Activated T-cell treated with anti-CD3 and anti-CD28 coated beads for 48 hours (primary cell): ENCODE results near the gene ROR2.
A peak's percentile ranks its signal among the peaks of the same experiment; 100 is the strongest.
"Not testable (repeated sequence)": the region's sequence is repeated elsewhere in the genome, so short reads cannot be mapped to it uniquely, and the experiment has no call there.

Source experiments
- DNase-seq: peaks from one replicate; pipeline ENCODE4 v3.0.0-alpha.2; 2020; ENCODE audit warnings: low read depth

ROR2 gene

GRCh38 chr9:91796516-91796915 is 153.5 kb downstream of the ROR2 start:
- DNase-seq = not testable (repeated sequence)

DNA sequence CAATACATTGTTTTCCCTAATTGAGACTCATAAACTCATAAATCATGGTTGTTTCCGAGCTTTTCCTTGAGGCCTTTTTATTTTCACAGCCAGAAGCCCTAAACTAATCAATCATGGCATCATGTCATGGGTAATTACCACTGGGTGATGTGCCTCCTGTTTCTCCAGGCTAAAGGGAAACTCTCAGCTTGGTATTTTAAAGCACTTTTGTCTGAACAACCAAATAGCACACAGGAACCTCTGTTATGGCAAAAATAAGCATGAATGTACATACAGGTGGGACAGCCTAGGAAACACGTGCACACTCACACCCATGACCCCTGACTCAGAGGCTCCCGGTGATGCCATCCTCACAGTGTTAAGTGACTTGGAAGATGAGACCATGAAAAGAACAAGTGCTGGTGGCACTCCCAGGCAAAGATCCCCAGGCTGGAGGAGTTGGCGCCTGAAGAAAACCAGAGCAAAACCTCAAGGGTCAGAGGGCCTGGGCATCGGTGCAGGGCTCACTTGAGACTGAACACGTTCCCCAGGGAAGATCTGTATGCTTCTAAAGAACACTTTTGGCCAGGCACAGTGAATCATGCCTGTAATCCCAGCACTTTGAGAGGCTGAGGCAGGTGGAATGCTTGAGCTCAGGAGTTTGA is 154.3 kb downstream of the ROR2 start:
- no peak for DNase-seq

GRCh38 chr9:91793371-91793770 is 156.7 kb downstream of the ROR2 start:
- not testable (repeated sequence) for DNase-seq

DNA sequence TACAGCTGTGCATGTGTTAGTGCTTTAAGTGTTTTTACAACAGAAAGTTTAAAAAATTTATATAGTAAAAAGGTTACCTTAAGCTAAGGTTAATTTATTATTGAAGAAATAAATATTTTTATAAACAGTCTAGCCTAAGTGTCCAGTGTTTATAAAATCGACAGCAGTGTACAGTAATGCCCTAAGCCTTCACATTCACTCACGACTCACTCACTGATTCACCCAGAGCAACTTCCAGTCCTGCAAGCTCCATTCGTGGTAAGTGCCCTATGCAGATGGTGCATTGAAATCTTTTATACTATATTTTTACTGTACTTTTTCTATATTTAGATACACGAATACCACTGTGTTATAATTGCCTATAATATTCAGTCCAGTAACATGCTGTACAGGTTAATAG is 159.1 kb downstream of the ROR2 start:
- DNase-seq = no peak

DNA sequence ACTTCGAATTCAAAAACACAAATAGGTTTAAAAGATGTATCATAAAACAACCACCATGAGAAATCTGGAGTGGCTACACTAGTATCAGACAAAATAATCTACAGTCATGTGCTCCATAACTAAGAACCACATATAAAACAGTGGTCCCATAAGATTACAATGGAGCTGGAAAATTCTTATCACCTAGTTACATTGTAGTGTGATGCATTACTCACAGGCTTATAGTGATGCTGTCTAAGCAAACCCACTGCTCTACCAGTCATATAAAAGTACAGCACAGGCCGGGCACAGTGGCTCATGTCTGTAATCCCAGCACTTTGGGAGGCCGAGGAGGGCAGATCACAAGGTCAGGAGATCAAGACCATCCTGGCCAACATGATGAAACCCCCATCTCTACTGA is 160.1 kb downstream of the ROR2 start:
- DNase-seq = no peak

GRCh38 chr9:91787931-91788330 is 162.1 kb downstream of the ROR2 start:
- DNase-seq = no peak

GRCh38 chr9:91786132-91786896 is 163.7 kb downstream of the ROR2 start:
- no peak for DNase-seq

DNA sequence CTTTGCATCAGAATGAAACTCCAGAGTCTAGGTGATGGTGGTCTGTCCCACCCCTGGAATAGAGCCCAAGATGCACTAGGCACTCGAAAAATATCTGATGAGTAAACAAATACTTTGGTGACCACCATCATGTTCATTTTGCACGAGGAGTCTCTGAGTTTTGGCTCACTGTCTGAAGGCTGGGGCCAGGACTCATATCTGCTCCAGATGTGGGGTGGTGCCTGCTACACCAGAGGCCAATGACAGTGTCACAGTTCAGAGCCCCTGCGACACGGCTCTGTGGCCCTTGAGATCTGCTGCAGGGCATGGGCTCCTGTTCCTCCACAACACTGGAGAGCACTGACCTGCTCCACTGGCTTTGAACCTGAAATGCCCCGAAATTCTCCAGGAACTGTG is 164.6 kb downstream of the ROR2 start:
- no peak for DNase-seq

- DNase-seq = no peak
Observed at GRCh38 chr9:91784673-91785446, 165.2 kb downstream of the ROR2 start.

GRCh38 chr9:91783876-91784672 is 166.0 kb downstream of the ROR2 start:
- DNase-seq = no peak

DNA sequence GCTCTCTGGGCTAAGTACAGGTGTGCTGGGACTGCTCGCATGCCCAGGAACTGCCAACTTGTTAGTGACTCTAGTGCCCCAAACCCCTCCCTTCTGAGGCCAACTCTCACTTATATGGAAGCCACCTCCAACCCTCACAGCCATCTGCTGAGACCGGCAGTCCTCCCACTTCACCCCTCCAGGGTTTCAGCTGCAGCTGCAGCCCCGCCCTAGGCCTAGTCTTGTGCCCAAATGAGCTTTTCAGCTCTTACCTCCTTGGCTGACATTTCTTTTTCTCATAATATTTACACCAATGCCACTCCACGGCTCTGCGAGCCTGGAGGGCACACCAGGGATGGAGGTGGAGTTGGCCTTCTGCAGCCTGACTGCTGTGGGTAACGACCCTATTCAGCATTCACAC is 166.6 kb downstream of the ROR2 start:
- no peak for DNase-seq

- DNase-seq = no peak
Observed at GRCh38 chr9:91782708-91783214, 167.3 kb downstream of the ROR2 start.

DNA sequence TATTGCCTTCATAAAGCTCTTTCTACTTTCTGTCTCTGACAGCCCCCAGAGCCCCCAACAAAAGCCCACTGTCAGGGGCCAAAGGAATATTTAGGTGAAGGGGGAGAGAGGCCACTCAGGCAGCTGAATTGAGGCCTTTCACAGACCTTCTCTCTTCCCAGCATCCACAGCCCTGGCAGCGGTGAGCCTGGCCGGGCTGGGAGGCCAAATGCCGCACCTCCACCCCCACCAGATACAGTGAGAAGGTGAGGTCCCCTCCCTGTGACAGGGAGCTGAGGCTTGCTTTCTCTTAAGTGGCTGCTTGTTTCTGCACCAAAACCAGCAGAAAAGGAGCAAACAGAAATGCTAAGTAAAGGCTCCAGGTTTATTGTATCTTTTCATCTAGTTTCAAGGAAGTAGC is 168.1 kb downstream of the ROR2 start:
- DNase-seq = no peak

GRCh38 chr9:91781116-91781515 is 168.9 kb downstream of the ROR2 start:
- no peak for DNase-seq

DNA sequence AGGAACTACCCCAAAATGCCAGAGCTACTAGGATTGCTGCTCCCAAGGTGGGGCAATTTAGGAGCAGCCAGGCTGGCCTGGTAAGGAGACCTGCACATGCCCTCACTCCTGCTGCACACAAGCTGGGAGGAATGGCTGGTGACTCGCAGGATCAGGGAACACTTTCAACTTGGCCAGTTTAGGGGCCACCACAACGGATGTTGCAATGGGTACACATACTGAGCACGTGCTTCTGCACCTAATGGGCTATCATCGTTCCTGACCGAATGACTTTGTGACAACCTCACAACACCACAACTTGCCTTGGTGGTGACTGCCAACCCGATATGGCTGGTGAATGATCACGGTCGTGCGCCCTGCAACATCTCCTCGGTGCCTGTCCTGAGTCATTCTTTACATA is 172.0 kb downstream of the ROR2 start:
- no peak for DNase-seq

- no peak for DNase-seq
Observed at GRCh38 chr9:91777292-91777830, 172.7 kb downstream of the ROR2 start.

- DNase-seq = no peak
Observed at GRCh38 chr9:91776409-91777291, 173.4 kb downstream of the ROR2 start.

GRCh38 chr9:91775708-91776028 is 174.4 kb downstream of the ROR2 start:
- DNase-seq = no peak

GRCh38 chr9:91775011-91775707 is 174.9 kb downstream of the ROR2 start:
- peak; percentile 56 for DNase-seq

DNA sequence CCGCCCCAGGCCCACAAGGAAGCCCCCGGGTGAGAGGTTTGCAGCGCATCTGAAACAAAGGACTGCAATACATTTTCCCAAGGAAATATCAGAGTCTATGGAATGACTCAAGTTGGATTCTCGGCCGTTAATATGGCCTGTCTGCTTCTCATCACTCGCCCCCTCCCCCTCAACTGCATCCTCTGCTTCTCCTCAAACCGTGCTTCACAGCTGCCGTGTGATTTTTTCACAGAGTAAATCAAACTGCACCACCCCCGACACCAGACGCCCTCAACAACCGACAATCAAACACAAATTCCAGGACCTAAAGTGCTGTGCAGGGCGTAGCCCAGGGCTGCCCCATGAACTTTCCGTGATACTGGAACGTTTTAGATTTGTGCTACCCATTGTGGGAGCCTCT is 176.9 kb downstream of the ROR2 start:
- DNase-seq = no peak
